RKO (cell line): Measurements from ENCODE around the gene FHAD1.

ENCODE experiments used
- DNase-seq: peaks from one replicate; pipeline ENCODE4 v3.0.0-alpha.2; 2016; ENCODE audit warnings: low spot score

Gene FHAD1

GRCh38 chr1:15400627-15401026 lies 153.6 kb downstream of the FHAD1 start:
- no peak for DNase-seq

- DNase-seq = no peak
Observed at GRCh38 chr1:15401391-15402055, 154.5 kb downstream of the FHAD1 start.

GRCh38 chr1:15402809-15403450 lies 155.9 kb downstream of the FHAD1 start:
- DNase-seq = no peak

DNA sequence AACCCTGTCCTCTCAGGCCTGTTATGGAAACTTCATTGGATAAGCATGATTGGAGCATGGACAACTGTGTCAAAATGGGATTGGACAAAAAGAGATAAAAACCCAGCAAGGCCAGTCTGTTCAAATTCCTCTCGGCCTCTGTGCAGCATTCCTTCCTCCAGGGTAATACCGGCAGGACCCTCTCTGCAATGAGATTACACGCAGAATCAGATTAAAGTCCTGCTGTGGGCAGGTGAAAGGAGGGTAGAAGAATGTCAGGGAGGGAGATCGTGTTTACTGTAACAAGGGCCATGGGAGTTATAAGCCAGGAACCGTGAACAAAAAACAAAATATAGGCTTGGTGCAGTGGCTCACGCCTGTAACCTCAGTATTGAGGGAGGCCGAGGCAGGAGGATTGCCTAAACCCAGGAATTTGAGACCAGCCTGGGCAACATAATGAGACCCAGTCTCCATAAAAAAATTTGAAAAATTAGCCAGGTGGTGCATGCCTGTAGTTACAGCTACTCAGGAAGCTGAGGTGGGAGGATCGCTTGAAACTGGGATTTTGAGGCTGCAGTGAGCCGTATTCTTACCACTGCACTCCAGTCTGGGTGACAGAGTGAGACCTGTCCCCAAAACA lies 157.0 kb downstream of the FHAD1 start:
- no peak for DNase-seq

GRCh38 chr1:15405106-15405850 lies 158.3 kb downstream of the FHAD1 start:
- no peak for DNase-seq

- DNase-seq = no peak
Observed at GRCh38 chr1:15406614-15407559, 159.9 kb downstream of the FHAD1 start.

DNA sequence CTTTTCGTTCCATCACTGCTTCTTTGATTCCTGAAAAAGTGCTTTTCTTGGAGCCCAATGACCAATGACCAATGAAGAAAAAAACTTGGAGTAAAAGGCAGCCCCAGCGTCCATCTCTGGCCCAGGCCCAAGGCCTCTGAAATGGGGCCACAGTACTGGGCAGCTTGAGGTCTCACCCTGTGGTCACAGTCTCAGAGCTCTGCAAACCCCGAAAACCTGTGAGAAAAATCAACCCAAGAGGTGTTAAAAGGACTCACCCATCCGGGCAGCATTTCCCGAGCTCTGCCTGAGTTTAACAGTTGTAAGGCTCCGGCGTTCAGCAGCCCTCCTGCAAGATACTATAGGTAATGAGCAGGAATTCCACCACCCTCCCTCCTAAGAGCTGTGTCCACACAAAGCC lies 160.6 kb downstream of the FHAD1 start:
- no peak for DNase-seq

GRCh38 chr1:15408890-15409387 lies 161.9 kb downstream of the FHAD1 start:
- DNase-seq = no peak

DNA sequence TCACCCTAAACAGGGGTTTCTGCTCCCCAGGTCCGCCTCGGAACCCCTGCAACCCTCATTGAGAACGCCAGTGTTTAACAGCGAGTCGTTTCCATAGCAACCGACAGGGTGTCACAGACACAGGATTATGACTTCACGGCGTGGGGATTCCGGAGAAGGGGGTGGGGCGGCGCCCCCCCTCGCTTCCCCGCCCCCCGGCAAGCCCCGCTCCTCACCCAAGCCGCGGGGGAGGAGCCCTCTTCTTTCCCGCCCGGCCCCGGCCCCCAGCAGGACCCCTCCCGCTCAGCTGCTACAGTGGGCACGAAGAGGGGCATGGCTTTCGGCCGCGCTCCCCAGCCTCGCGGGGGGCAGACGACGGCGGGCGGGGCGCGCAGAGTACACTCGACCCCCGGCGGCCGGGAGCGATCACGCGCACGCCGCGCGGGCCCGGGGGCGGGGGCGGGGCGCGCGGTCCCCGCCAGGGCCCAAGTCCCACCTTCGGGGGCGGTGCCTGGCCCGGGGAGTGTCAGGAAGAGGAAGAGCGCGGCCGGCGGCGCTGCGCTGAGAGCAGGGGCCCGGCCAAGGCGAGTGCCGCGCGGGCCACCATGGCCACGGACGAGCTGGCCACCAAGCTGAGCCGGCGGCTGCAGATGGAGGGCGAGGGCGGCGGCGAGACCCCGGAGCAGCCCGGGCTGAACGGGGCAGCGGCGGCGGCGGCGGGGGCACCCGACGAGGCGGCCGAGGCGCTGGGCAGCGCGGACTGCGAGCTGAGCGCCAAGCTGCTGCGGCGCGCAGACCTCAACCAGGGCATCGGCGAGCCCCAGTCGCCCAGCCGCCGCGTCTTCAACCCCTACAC lies 162.6 kb downstream of the FHAD1 start, which contains the start of gene EFHD2:
TSS of gene EFHD2 (plus strand) at position 501 of the 835 bp plus-strand sequence. CDS start at position 585, 84 bp downstream.
- DNase-seq = peak; percentile 83

- no peak for DNase-seq
Observed at GRCh38 chr1:15410223-15410883, 163.3 kb downstream of the FHAD1 start.

DNA sequence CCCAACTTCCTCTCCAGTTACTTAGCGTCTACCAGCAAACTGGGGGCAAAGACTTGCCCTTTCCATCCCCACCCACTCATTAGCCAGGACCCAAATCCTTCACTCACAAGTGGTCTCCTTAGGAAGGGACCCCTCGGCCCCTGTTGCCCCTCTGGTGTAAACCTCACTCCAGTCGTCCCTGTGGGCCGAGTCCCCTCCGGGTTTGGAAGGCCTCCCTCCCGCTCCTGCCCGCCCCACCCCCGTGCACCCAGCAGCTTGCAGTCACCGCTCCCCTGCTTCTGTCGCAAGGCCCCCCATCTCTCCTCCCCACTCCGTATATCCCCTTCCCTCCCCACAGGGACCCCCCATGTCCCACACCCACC lies 163.8 kb downstream of the FHAD1 start:
- no peak for DNase-seq

GRCh38 chr1:15411593-15412137 lies 164.6 kb downstream of the FHAD1 start:
- no peak for DNase-seq

DNA sequence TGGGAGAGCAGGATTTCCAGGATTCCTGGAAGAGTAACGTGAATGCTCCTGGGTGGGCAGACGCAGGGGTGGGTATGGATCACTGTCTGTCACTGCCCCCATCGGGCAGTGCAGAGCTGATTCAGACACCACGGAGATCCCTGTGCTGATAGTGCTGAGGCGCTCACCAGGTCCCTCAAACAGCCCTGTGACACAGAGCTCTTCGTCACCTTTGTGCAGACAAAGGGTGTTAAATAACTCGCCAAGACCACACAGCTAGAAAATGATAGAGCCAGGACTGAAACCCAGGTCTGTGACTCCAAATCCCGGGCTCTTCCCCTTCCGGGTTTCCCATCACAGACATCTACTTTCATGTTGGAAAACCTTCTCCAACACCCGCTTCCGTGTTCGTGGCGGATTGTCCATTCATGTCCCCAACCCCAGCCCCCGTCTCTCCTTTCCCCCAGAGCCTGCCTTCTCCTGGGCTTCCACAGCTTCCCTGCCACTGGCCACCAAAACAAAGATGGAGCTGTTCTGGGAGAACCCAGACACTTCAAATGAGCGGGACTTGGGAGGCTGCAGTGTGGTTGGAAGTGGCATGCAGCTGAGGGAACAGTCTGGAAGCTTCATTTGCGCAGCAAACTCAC lies 165.3 kb downstream of the FHAD1 start:
- DNase-seq = no peak

DNA sequence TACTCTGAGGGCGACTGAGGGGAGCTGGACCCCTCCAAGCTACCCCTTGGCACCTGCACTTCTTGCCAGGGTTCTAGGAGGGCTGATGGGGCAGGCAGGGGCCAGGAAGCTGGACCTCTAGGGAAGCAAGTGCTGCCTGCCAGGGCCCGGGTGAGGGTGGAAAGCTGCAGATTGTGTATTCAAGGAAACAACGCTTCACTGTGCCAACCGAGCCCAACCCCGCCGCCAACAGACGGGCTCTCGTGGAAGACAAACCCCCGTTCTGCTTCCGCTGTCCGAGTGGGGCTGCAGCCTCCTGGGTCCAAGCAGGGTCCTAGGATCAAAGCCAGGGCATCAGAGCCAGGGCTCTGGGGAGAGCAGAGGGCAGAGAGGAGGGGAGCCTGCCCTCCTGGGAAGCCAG lies 165.8 kb downstream of the FHAD1 start:
- DNase-seq = no peak

DNA sequence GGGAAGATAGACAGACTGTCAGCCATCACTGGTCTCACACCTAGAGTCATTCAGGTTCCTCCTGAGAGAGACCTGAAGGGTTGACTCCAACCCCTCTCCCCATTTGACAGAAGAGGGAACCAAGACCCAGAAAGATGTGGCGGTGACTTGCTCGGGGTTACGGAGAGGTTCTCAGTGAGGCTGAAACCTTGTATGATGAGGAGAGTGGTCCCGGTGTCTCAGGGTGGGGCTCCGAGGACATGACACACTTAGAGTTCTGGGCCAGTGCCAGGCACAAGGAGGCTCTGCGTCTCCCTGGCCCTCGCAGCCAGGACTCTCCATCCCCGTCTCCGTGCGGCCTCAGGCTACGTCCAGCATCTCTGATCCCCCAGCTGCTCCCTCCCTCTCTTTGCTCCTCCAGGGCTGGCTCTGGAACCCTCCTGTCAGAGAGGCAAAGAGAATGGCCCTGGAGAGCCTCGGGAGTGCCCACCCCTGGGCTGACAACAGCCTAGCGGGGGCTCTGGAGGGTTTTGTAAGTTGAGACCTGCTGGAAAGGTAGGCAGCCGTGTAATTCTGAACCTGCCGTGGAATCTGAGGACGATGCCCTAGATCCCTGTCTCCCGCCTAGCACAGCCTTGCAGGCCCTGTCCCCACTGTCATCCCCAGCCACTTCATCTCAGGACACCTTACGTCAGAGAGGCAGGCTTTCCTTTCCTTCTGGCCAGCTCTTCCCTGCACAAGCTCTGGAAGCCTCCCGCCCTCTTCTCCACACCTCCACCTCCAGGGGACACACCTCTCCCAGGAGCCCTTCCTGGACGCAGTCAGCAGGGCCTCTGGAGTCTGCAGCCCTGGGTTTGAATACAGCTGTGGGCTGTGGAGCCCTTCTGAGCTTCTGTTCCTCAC lies 166.8 kb downstream of the FHAD1 start:
- no peak for DNase-seq

- DNase-seq = no peak
Observed at GRCh38 chr1:15414445-15414983, 167.5 kb downstream of the FHAD1 start.

DNA sequence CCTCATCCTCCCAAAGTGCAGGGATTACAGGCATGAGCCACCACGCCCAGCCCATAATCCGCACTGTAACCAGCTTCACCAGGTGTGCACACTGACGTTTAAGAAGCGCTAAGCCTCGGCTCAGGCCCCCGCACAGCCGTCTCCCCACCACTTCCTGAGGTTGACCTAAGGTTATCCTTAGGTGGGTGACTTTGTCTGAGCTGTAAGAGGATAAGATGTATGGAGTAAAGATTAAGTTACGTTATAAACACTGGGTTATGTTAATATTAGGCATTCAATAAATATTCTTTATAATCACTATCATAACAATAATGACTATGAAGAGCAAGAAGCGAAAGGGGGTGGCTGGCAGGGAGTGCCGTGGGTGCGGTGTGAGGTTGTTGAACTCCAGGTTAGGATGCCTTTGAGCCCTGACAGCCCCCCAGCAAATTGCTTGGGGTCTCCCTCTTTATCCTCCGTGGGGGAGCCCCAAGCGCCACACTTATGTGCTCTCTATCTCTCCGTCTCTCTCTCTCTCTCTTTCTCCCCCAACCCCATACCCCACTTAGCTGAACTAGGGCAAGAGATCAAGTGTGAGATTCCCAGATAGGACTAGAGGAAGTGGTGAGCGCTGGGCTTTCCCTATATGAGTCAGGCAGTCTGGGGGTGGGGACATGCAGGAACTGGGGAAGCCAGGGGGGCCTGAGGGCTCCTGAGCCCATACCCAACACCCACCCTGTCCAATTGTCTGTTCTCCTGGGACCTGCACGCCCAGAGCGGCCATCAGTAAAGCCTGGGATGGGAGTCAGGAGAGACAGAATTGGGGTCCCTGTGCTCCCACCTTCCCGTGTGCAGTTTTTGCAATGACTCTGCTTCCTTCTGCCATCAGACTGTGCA lies 170.3 kb downstream of the FHAD1 start:
- no peak for DNase-seq
